ENCODE measurements around the gene API5.

The API5 gene

GRCh38 chr11:43311791-43312607 lies at the start of gene API5:
TSS of gene API5 (plus strand) at chr11:43311996. CDS start at chr11:43312128, 132 bp downstream.
- Histone ChIP-seq H3K27ac (peak within 1 kb of the TSS; percentile 76), H3K27me3 (replicated peaks) (no peaks in the 10 kb centered on the region), H3K36me3 (replicated peaks) (no peaks in the 10 kb centered on the region), H3K4me3 (ENCODE audit: low read depth, low read length) (peak within 1 kb of the TSS; percentile 90)
- in situ Hi-C loops (cut with HindIII; ENCODE audit: low pct_ligation_motif_present, low sequenced_read_pairs) = no loop called here
- TF ChIP-seq CTCF (IDR thresholded peaks at IDR 0.05; ENCODE audit: low read depth, low read length, missing control alignments) = peak; percentile 88
- peak; percentile 94 for DNase-seq

GRCh38 chr11:43267856-43268580 lies 43.8 kb upstream of the API5 start:
- H3K27ac ChIP-seq = no peak overlapping the region
- no peak overlapping the region for H3K4me3 ChIP-seq (ENCODE audit: low read depth, low read length)
- in situ Hi-C loops (cut with HindIII; ENCODE audit: low pct_ligation_motif_present, low sequenced_read_pairs) = no loop called here

GRCh38 chr11:43268786-43269185 lies 43.0 kb upstream of the API5 start:
- Histone ChIP-seq H3K4me3 (ENCODE audit: low read depth, low read length) (no peak overlapping the region), H3K27ac (no peak overlapping the region), H3K27me3 (replicated peaks) (no peaks in the 10 kb centered on the region), H3K36me3 (replicated peaks) (no peaks in the 10 kb centered on the region)
- in situ Hi-C loops (cut with HindIII; ENCODE audit: low pct_ligation_motif_present, low sequenced_read_pairs) = no loop called here
- no peak for DNase-seq
- TF ChIP-seq CTCF (IDR thresholded peaks at IDR 0.05; ENCODE audit: low read depth, low read length, missing control alignments) = no peak

More at GRCh38 chr11:43267856-43268580, 43.8 kb upstream of the API5 start:
- Histone ChIP-seq H3K27me3 (replicated peaks) (no peaks in the 10 kb centered on the region), H3K36me3 (replicated peaks) (no peaks in the 10 kb centered on the region)
- no peak for TF ChIP-seq CTCF (IDR thresholded peaks at IDR 0.05; ENCODE audit: low read depth, low read length, missing control alignments)
- no peak for DNase-seq

GRCh38 chr11:43269254-43269918 lies 42.4 kb upstream of the API5 start:
- no peaks in the 10 kb centered on the region for H3K27me3 ChIP-seq (replicated peaks)
- no peak overlapping the region for H3K4me3 ChIP-seq (ENCODE audit: low read depth, low read length)
- DNase-seq = no peak
- in situ Hi-C loops (cut with HindIII; ENCODE audit: low pct_ligation_motif_present, low sequenced_read_pairs) = no loop called here
- no peak for TF ChIP-seq CTCF (IDR thresholded peaks at IDR 0.05; ENCODE audit: low read depth, low read length, missing control alignments)
- H3K36me3 ChIP-seq (replicated peaks) = no peaks in the 10 kb centered on the region
- no peak overlapping the region for H3K27ac ChIP-seq

- H3K27ac ChIP-seq = no peak overlapping the region
- H3K4me3 ChIP-seq (ENCODE audit: low read depth, low read length) = no peak overlapping the region
- H3K36me3 ChIP-seq (replicated peaks) = no peaks in the 10 kb centered on the region
- TF ChIP-seq CTCF (IDR thresholded peaks at IDR 0.05; ENCODE audit: low read depth, low read length, missing control alignments) = no peak
- in situ Hi-C loops (cut with HindIII; ENCODE audit: low pct_ligation_motif_present, low sequenced_read_pairs) = no loop called here
- no peaks in the 10 kb centered on the region for H3K27me3 ChIP-seq (replicated peaks)
- no peak for DNase-seq
Observed at GRCh38 chr11:43270468-43270867, 41.3 kb upstream of the API5 start.
